Activated CD4-positive, alpha-beta T cell treated with anti-CD3 and anti-CD28 coated beads, Interleukin-2, amount 10 ng/mL, durations not matched to agents 24 days and 14 days (primary cell): ENCODE measurements around the gene RECK. TPM values are rescaled to one million over a fixed set of nuclear protein-coding genes. Genes with fewer than 3 reads are reported as not detected.

ENCODE experiments used
- DNase-seq: peaks from one replicate; pipeline ENCODE4 v3.0.0; 2022
- H3K27ac Mint-ChIP-seq: one replicate; pipeline ENCODE4 v1.8.0; 2022; ENCODE audit warnings: mild to moderate bottlenecking, mixed read lengths
- H3K27me3 Mint-ChIP-seq: one replicate; pipeline ENCODE4 v1.8.0; 2022; ENCODE audit warnings: mixed read lengths
- H3K36me3 Mint-ChIP-seq: one replicate; pipeline ENCODE4 v1.8.0; 2022; ENCODE audit warnings: low read depth, mild to moderate bottlenecking, mixed read lengths
- H3K4me1 Mint-ChIP-seq: one replicate; pipeline ENCODE4 v1.8.0; 2021; ENCODE audit warnings: mixed read lengths
- H3K4me3 Mint-ChIP-seq: one replicate; pipeline ENCODE4 v1.8.0; 2022; ENCODE audit warnings: mild to moderate bottlenecking, moderate library complexity, mixed read lengths
- H3K9me3 Mint-ChIP-seq: one replicate; pipeline ENCODE4 v1.8.0; 2021; ENCODE audit warnings: mixed read lengths
- intact Hi-C: fragments of 100-400 bp; cut with micrococcal nuclease; formaldehyde crosslinking; loops from one replicate; pipeline ENCODE4 v1.15.1; 2023
- total RNA-seq: library from RNA; stranded (reverse); gene quantifications from 2 replicates; pipeline ENCODE4 v1.2.3, GENCODE V29; 2022

The RECK gene
- total RNA-seq, 1 donor from 2014 or later: 4.3 TPM

DNA sequence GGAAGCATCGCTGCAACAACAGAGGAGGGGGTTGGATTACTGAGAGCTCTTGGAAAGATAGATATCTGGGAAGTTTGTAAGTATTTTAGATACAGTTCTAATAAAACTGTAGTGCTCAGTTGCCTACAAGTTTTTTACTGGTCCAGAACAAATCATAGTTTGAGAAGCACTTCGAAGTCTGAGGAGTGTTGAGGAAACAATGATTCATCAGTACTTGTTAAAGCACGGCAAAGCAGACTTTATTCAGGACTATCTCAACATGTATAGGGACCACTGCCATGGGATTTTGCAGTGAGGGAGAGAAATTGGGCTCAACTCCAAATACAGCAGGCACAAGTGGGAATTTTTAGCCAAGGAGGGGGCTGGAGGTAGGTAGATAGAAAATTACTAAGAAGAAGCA lies 25.3 kb upstream of the RECK start:
- Mint-ChIP-seq H3K27ac (no peak overlapping the region), H3K36me3 (no peaks in the 10 kb centered on the region), H3K4me3 (no peak overlapping the region), H3K9me3 (no peaks in the 10 kb centered on the region), H3K4me1 (peaks cover 19% of the 10 kb centered on the region), H3K27me3 (peaks cover 46% of the 10 kb centered on the region)
- intact Hi-C loops: no loop called here
- DNase-seq: no peak

DNA sequence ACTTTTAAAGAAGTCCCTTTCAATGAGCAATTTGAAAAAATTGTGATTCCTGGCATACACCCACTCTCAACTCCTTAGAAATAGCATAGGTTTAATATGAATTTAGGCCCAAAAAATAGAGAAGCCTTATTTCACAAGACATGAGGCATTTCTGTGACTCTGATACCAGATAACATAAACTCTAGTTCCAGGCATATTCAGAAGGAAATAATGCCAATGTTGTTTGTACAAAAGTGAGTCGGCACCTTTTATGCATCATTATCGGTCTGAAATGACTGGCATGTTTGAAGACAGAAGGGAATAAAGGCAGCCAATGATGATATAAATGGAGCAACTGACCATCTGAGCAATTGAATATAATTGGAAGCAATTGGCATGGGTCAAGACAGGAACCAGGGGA lies 19.4 kb upstream of the RECK start:
- intact Hi-C loops: no loop called here
- Mint-ChIP-seq H3K27ac (no peak overlapping the region), H3K36me3 (no peaks in the 10 kb centered on the region), H3K4me1 (no peaks in the 10 kb centered on the region), H3K9me3 (no peaks in the 10 kb centered on the region), H3K27me3 (peaks cover 18% of the 10 kb centered on the region), H3K4me3 (no peak overlapping the region)
- DNase-seq: no peak

- H3K36me3 Mint-ChIP-seq: no peaks in the 10 kb centered on the region
- H3K27me3 Mint-ChIP-seq: peaks cover 13% of the 10 kb centered on the region
- DNase-seq: no peak
- H3K9me3 Mint-ChIP-seq: no peaks in the 10 kb centered on the region
- H3K27ac Mint-ChIP-seq: no peak overlapping the region
- H3K4me1 Mint-ChIP-seq: no peaks in the 10 kb centered on the region
- intact Hi-C loops: no loop called here
- no peak overlapping the region for H3K4me3 Mint-ChIP-seq
Observed at GRCh38 chr9:36018129-36018528, 18.6 kb upstream of the RECK start.

DNA sequence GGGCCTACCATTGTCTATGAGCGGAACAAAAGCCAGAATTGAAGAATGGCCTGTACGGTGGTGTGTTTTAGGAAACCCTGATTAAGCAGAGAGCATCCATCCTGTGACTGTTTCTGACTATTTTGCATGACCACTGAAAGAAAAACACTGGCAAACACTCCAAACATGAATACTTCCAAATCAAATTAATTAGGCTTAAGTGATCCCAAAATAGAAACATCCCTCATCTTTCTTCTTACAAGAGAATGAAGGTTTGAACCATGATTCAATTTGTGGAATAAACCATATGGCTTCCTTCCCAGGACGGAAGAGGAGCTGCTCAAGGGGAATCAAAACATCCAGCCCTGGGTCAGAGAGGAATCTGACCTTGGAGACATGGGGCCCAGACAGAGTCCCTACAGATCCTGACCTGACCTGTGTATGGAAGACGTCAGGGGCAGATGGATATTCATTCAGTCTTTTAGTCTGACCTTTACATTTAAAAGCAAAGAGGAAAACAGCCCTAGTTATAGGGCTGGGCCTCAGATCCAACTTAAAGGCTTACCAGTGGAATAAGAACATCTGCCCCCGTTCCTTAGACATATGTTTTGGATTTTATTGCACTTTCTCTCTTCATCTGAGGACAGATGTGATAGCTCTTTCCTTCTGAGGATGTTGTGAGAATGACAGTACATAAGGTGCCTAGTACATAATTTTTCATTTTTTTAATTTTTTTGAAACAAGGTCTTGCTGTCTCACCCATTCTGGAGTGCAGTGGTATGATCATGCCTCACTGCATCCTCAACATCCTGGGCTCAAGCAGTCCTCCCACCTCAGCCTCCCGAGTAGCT lies 17.6 kb upstream of the RECK start:
- peaks cover 7% of the 10 kb centered on the region for H3K27me3 Mint-ChIP-seq
- no peak overlapping the region for H3K27ac Mint-ChIP-seq
- H3K4me3 Mint-ChIP-seq: no peak overlapping the region
- H3K36me3 Mint-ChIP-seq: no peaks in the 10 kb centered on the region
- no peaks in the 10 kb centered on the region for H3K9me3 Mint-ChIP-seq
- no peaks in the 10 kb centered on the region for H3K4me1 Mint-ChIP-seq
- intact Hi-C loops: no loop called here
- no peak for DNase-seq

DNA sequence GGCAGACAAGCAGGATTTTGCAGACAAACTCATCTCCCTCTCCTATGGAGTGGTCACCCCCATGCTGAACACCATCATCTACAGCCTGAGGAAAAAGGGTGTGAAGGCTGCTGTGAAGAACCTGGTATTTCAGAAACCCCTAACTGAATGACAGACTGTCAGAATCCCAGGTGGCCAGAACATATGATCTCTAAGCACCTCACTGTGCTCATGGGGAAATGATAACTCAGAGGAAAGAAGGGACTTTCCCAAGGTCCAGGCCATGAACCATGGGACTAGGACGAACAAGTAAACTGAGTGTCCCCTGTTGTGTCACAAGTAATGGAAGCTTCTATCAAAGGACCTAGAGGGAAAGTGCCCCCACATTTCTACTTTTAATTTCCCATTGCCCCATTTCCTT lies 14.7 kb upstream of the RECK start:
- intact Hi-C loops: no loop called here
- H3K4me1 Mint-ChIP-seq: no peaks in the 10 kb centered on the region
- peaks cover 9% of the 10 kb centered on the region for H3K27me3 Mint-ChIP-seq

DNA sequence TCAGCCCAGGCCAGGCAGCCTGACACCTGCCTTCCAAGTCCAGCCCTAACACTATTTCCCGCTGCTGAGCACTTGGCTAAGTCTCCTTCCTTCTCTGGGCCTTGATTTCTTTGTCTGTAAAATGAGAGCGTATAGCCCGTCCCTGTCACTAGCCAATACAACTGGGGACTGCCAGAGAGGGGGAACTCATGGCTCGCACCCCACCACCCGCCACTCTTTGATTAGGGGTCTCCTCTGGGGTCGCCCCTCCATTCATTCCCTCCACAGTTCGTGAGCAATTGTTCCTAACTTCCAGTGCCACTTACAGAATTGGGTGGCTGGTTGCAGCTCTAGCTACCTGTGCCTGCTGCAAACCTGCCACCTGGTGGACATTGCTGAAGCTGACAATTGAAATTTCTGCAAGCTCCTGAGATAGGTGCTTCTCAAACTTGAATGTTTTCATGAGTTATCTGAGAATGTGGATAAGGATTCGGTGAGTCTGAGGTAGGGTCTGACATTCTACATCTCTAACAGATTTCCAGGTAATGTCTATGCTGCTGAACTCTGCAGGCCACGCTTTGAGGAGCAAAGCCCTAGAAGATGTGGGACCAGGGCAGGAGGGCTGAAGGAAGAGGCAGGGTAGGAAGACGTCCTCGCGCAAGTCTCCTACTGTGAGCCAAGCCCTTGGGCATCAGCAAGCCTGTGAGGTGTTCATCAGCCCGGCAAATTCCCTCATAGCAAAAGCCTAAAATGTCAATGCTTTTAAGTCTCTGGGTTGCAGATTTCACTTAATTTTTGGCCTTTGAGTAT lies 13.3 kb upstream of the RECK start:
- H3K4me1 Mint-ChIP-seq: no peaks in the 10 kb centered on the region
- no peaks in the 10 kb centered on the region for H3K9me3 Mint-ChIP-seq
- intact Hi-C loops: loop anchor here (1.0 kb wide), 2 partner anchors 68 to 120 kb away; no protein-coding TSS in a partner anchor
- H3K4me3 Mint-ChIP-seq: no peak overlapping the region
- peak; percentile 90 for DNase-seq
- no peak overlapping the region for H3K27ac Mint-ChIP-seq
- H3K36me3 Mint-ChIP-seq: no peaks in the 10 kb centered on the region
- peaks cover 9% of the 10 kb centered on the region for H3K27me3 Mint-ChIP-seq

More for the DNA sequence above, 14.7 kb upstream of the RECK start:
- Mint-ChIP-seq H3K4me3 (no peak overlapping the region), H3K9me3 (no peaks in the 10 kb centered on the region), H3K27ac (no peak overlapping the region), H3K36me3 (no peaks in the 10 kb centered on the region)
- no peak for DNase-seq

DNA sequence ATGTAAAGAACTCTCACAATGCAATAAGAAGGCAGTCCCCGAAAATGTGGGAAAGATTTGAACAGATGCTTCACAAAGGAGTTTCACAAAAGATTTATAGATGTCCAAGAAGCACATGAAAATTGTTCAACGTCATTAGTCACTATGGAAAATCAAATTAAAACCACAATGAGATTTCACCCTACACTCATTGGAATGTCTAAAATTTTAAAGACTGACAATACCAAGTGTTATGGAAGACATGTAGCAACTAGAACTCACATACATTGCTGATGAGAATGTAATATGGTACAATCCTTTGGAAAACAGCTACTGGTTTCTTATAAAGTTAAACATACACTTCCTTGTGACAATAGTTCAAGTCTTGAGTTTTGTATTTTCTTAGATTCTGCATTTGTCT lies 11.0 kb upstream of the RECK start:
- intact Hi-C loops: no loop called here
- DNase-seq: no peak
- no peak overlapping the region for H3K4me3 Mint-ChIP-seq
- H3K9me3 Mint-ChIP-seq: no peaks in the 10 kb centered on the region
- H3K27me3 Mint-ChIP-seq: peaks cover 19% of the 10 kb centered on the region
- H3K36me3 Mint-ChIP-seq: no peaks in the 10 kb centered on the region
- H3K4me1 Mint-ChIP-seq: no peaks in the 10 kb centered on the region
- no peak overlapping the region for H3K27ac Mint-ChIP-seq

- intact Hi-C loops: no loop called here
- DNase-seq: no peak
- Mint-ChIP-seq H3K4me1 (no peaks in the 10 kb centered on the region), H3K27ac (no peak overlapping the region), H3K27me3 (peaks cover 41% of the 10 kb centered on the region), H3K9me3 (no peaks in the 10 kb centered on the region), H3K4me3 (no peak overlapping the region), H3K36me3 (no peaks in the 10 kb centered on the region)
Observed at GRCh38 chr9:36029202-36029601, 7.5 kb upstream of the RECK start.

DNA sequence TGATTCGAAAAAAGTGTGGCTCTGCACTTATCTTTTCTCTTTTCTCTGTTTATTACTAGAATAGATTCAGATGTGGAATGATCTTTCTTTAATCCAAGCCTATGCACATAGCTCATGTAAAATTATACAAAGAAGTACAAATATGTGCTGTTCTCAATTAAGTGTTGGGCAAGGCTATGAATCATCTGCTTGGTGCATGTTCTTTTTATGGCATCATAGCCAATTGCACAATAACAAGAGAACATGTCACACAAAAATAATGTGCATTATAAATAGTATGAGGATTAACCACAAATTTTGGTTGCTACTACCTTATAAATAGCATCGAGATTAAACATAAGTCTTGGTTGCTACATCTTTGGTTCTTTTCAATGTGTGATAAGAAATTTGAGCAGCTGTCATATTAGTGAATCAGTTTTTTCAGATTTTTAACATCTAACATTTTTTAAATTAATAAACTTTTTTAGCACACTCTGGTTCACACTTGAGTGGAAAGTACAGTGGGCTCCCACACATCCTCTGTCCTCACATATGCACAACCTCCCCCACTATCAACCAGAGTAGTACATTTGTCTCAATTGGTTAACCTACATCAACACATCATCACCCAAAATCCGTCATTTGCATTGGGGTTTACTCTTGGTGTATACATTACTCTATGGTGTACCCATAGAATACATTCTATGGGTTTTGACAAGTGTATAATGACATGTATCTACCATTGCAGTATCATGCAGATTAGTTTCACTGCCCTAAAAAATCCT lies 6.8 kb upstream of the RECK start:
- H3K27ac Mint-ChIP-seq: no peak overlapping the region
- no peak for DNase-seq
- H3K27me3 Mint-ChIP-seq: peaks cover 41% of the 10 kb centered on the region
- no peaks in the 10 kb centered on the region for H3K4me1 Mint-ChIP-seq
- no peaks in the 10 kb centered on the region for H3K9me3 Mint-ChIP-seq
- H3K4me3 Mint-ChIP-seq: no peak overlapping the region
- H3K36me3 Mint-ChIP-seq: no peaks in the 10 kb centered on the region
- intact Hi-C loops: no loop called here

DNA sequence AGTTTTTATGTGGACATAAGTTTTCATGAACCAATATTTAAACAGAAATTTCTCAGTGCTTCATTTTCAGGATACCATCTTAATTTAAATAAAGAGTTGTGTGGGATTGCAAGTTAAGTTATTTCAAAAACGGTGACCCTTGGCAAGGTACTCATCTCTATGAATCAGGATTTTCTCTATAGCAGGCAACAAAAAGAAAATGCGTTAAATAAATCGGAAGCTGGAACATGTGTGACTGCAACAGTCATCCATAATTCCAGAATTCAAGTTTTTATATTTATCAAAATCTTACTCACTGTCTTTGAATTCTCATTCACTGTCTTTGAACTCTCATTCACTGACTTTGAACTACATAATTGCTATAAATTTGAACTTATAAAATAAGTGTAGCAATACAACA lies 5.8 kb upstream of the RECK start:
- Mint-ChIP-seq H3K36me3 (no peaks in the 10 kb centered on the region), H3K4me1 (no peaks in the 10 kb centered on the region), H3K27ac (no peak overlapping the region), H3K9me3 (no peaks in the 10 kb centered on the region), H3K27me3 (peaks cover 42% of the 10 kb centered on the region), H3K4me3 (no peak overlapping the region)
- no peak for DNase-seq
- intact Hi-C loops: no loop called here

DNA sequence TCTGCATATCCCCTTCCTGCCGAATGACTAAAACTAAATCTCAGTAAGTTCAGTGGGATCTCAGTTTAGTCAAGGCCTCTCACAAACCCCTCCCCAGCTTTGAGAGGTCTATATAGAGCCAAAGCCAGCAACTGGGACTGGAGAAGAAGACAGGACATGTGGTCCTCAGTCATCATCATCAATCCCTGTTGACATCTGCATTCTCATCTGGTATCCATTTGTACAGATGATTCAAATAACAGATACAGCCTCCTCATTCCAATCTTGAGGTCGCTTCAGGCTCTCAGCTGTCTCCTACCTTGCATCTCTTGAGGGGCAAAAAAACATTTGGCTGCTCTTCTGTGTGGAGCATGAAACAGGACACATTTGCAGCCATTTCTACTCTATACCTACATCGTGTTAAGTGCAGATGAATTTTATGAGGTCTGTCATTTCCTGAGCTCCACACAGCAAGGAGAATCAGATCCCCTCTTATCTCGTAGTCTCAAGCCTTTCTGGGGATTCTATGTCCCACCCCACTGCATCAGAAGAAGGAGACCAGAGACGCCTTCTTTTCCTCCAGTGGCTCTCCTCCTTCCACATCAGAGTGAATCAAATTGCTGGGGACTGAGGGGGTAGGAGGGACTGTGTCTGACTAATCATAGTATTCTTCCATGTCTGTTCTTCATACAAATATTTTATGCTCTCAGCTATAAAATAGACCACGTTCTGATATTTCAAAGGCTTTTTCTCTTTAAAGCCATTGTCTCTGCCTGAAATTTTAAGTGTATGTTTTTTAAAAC lies 4.7 kb upstream of the RECK start:
- peaks cover 4% of the 10 kb centered on the region for H3K4me1 Mint-ChIP-seq
- H3K9me3 Mint-ChIP-seq: no peaks in the 10 kb centered on the region
- H3K27me3 Mint-ChIP-seq: peaks cover 37% of the 10 kb centered on the region
- no peak overlapping the region for H3K27ac Mint-ChIP-seq
- H3K36me3 Mint-ChIP-seq: no peaks in the 10 kb centered on the region
- intact Hi-C loops: no loop called here
- no peak for DNase-seq
- H3K4me3 Mint-ChIP-seq: no peak overlapping the region

DNA sequence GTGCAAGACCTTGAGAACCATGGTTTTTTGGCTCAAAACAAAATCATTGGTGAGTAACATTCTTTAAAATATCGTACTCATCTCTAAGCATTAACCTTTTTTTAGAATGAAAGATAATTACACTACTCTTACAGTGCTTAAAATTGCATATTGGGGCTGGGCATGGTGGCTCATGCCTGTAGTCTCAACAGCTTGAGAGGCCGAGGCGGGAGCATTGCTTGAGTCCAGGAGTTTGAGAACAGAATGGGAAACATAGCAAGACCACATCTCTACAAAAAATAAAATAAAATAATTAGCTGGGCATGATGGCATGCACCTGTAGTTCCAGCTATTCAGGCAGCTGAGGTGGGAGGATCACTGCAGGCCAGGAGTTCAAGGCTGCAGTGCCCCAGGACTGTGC lies 2.9 kb upstream of the RECK start:
- H3K4me3 Mint-ChIP-seq: no peak overlapping the region
- H3K27me3 Mint-ChIP-seq: peaks cover 36% of the 10 kb centered on the region
- DNase-seq: no peak
- H3K4me1 Mint-ChIP-seq: peaks cover 13% of the 10 kb centered on the region
- intact Hi-C loops: no loop called here
- peaks cover 2% of the 10 kb centered on the region for H3K36me3 Mint-ChIP-seq
- no peak overlapping the region for H3K27ac Mint-ChIP-seq
- no peaks in the 10 kb centered on the region for H3K9me3 Mint-ChIP-seq

DNA sequence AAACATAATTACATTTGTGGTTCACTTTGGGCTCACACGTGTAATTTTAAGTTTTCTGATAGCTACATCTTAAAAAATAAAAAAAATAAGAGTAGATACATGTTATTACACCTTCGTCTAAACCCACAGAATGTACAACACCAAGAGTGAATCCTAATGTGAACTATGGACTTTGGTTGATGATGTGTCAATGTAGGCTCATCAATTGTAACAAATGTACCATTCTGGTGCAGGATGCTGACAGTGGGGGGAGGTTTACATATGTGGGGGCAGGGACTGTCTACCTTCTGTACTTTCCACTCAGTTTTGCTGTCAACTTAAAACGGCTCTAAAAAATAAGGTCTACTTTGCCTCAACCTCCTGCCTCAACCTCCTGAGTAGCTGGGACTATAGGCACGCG lies 2.5 kb upstream of the RECK start:
- H3K4me1 Mint-ChIP-seq: peaks cover 13% of the 10 kb centered on the region
- intact Hi-C loops: no loop called here
- peaks cover 2% of the 10 kb centered on the region for H3K36me3 Mint-ChIP-seq
- no peak overlapping the region for H3K4me3 Mint-ChIP-seq
- H3K9me3 Mint-ChIP-seq: no peaks in the 10 kb centered on the region
- no peak overlapping the region for H3K27ac Mint-ChIP-seq
- no peak for DNase-seq
- H3K27me3 Mint-ChIP-seq: peaks cover 32% of the 10 kb centered on the region
